ENCODE data around the gene KRT8. TPM values are rescaled to one million over a fixed set of nuclear protein-coding genes. Genes with fewer than 3 reads are reported as not detected.
A peak's percentile ranks its signal among the peaks of the same experiment; 100 is the strongest.

The KRT8 gene
- total RNA-seq, 1 donor from 2014 or later: 194 TPM

- H3K4me3 Mint-ChIP-seq (ENCODE audit: unreplicated experiment): no peak overlapping the region
- H3K4me1 Mint-ChIP-seq (ENCODE audit: unreplicated experiment): peaks cover 11% of the 10 kb centered on the region
- H3K36me3 Mint-ChIP-seq (ENCODE audit: low read depth, unreplicated experiment): no peaks in the 10 kb centered on the region
- H3K27ac Mint-ChIP-seq (ENCODE audit: unreplicated experiment): peak overlapping the region; percentile 54
- TF ChIP-seq, protein P1, sequence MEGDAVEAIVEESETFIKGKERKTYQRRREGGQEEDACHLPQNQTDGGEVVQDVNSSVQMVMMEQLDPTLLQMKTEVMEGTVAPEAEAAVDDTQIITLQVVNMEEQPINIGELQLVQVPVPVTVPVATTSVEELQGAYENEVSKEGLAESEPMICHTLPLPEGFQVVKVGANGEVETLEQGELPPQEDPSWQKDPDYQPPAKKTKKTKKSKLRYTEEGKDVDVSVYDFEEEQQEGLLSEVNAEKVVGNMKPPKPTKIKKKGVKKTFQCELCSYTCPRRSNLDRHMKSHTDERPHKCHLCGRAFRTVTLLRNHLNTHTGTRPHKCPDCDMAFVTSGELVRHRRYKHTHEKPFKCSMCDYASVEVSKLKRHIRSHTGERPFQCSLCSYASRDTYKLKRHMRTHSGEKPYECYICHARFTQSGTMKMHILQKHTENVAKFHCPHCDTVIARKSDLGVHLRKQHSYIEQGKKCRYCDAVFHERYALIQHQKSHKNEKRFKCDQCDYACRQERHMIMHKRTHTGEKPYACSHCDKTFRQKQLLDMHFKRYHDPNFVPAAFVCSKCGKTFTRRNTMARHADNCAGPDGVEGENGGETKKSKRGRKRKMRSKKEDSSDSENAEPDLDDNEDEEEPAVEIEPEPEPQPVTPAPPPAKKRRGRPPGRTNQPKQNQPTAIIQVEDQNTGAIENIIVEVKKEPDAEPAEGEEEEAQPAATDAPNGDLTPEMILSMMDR (IDR thresholded peaks at IDR 0.05; ENCODE audit: unreplicated experiment): no peak
- H3K27me3 Mint-ChIP-seq (ENCODE audit: unreplicated experiment): peaks cover 5% of the 10 kb centered on the region
- no peak for DNase-seq (ENCODE audit: low spot score)
- no peaks in the 10 kb centered on the region for H3K9me3 Mint-ChIP-seq (ENCODE audit: unreplicated experiment)
Observed at GRCh38 chr12:52918784-52919183, 13.9 kb upstream of the KRT8 start.

- TF ChIP-seq, protein P1 (IDR thresholded peaks at IDR 0.05; ENCODE audit: unreplicated experiment): no peak
- Mint-ChIP-seq H3K4me1 (ENCODE audit: unreplicated experiment) (peaks cover 11% of the 10 kb centered on the region), H3K27ac (ENCODE audit: unreplicated experiment) (peak overlapping the region; percentile 54), H3K9me3 (ENCODE audit: unreplicated experiment) (no peaks in the 10 kb centered on the region), H3K4me3 (ENCODE audit: unreplicated experiment) (no peak overlapping the region), H3K36me3 (ENCODE audit: low read depth, unreplicated experiment) (no peaks in the 10 kb centered on the region), H3K27me3 (ENCODE audit: unreplicated experiment) (peaks cover 5% of the 10 kb centered on the region)
- no peak for DNase-seq (ENCODE audit: low spot score)
Observed at GRCh38 chr12:52918351-52918750, 13.5 kb upstream of the KRT8 start.

GRCh38 chr12:52917800-52918199 is 12.9 kb upstream of the KRT8 start:
- Mint-ChIP-seq H3K36me3 (ENCODE audit: low read depth, unreplicated experiment) (no peaks in the 10 kb centered on the region), H3K27me3 (ENCODE audit: unreplicated experiment) (peaks cover 5% of the 10 kb centered on the region), H3K4me3 (ENCODE audit: unreplicated experiment) (no peak overlapping the region), H3K27ac (ENCODE audit: unreplicated experiment) (no peak overlapping the region), H3K4me1 (ENCODE audit: unreplicated experiment) (peaks cover 11% of the 10 kb centered on the region), H3K9me3 (ENCODE audit: unreplicated experiment) (no peaks in the 10 kb centered on the region)
- DNase-seq (ENCODE audit: low spot score): no peak
- TF ChIP-seq, protein P1 (IDR thresholded peaks at IDR 0.05; ENCODE audit: unreplicated experiment): no peak

GRCh38 chr12:52916216-52916615 is 11.3 kb upstream of the KRT8 start:
- TF ChIP-seq, protein P1 (IDR thresholded peaks at IDR 0.05; ENCODE audit: unreplicated experiment): no peak
- H3K4me3 Mint-ChIP-seq (ENCODE audit: unreplicated experiment): no peak overlapping the region
- H3K27me3 Mint-ChIP-seq (ENCODE audit: unreplicated experiment): peaks cover 2% of the 10 kb centered on the region
- H3K27ac Mint-ChIP-seq (ENCODE audit: unreplicated experiment): no peak overlapping the region
- peaks cover 8% of the 10 kb centered on the region for H3K4me1 Mint-ChIP-seq (ENCODE audit: unreplicated experiment)
- H3K9me3 Mint-ChIP-seq (ENCODE audit: unreplicated experiment): no peaks in the 10 kb centered on the region
- H3K36me3 Mint-ChIP-seq (ENCODE audit: low read depth, unreplicated experiment): no peaks in the 10 kb centered on the region
- DNase-seq (ENCODE audit: low spot score): no peak

DNA sequence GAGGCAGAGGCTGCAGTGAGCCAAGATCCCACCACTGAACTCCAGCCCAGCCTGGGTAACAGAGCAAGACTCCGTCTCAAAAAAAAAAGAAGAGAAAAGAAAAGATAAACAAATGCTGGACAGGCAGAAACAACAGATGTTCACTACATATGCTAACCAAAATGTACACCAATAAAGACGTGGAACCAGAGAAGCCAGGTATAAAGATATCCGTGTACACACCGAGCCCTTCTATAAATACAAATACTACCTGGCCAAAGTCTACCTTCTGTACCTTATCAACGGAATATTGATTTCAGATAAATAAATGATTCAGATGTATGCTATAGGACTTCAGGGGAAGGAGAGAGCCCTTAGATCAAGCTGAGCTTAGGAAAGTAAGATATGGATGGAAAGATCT is 10.8 kb upstream of the KRT8 start:
- no peak for DNase-seq (ENCODE audit: low spot score)
- H3K4me3 Mint-ChIP-seq (ENCODE audit: unreplicated experiment): no peak overlapping the region
- H3K27me3 Mint-ChIP-seq (ENCODE audit: unreplicated experiment): peaks cover 2% of the 10 kb centered on the region
- peaks cover 12% of the 10 kb centered on the region for H3K4me1 Mint-ChIP-seq (ENCODE audit: unreplicated experiment)
- TF ChIP-seq, protein P1 (IDR thresholded peaks at IDR 0.05; ENCODE audit: unreplicated experiment): no peak
- no peak overlapping the region for H3K27ac Mint-ChIP-seq (ENCODE audit: unreplicated experiment)
- H3K9me3 Mint-ChIP-seq (ENCODE audit: unreplicated experiment): no peaks in the 10 kb centered on the region
- H3K36me3 Mint-ChIP-seq (ENCODE audit: low read depth, unreplicated experiment): no peaks in the 10 kb centered on the region
